Ureter (tissue), 1 donor: ENCODE data around the gene NIT2. TPM values are rescaled to one million over a fixed set of nuclear protein-coding genes. Genes with fewer than 3 reads are reported as not detected.
"Not testable (repeated sequence)": the region's sequence is repeated elsewhere in the genome, so short reads cannot be mapped to it uniquely, and the experiment has no call there.

Experiments used
- DNase-seq: peaks from one replicate; pipeline ENCODE4 v3.0.0-alpha.2; 2020; ENCODE audit warnings: low spot score
- total RNA-seq: library from RNA; stranded (reverse); gene quantifications from one replicate; pipeline ENCODE4 v1.2.4, GENCODE V29; 2023
- donor health status: DM: yes; HTN: yes; CAD: no.

Gene NIT2
- total RNA-seq, 1 donor from 2014 or later, result 64.2 TPM

- no peak for DNase-seq
Measured at GRCh38 chr3:100338911-100339310, 4.4 kb downstream of the NIT2 start.

GRCh38 chr3:100339786-100340185 is 5.2 kb downstream of the NIT2 start:
- DNase-seq, result no peak

- no peak for DNase-seq
Measured at GRCh38 chr3:100340527-100340926, 6.0 kb downstream of the NIT2 start.

- DNase-seq, result no peak
Measured at GRCh38 chr3:100348727-100349126, 14.2 kb downstream of the NIT2 start.

- DNase-seq, result not testable (repeated sequence)
Measured at GRCh38 chr3:100351770-100352169, 17.2 kb downstream of the NIT2 start.

GRCh38 chr3:100352296-100353231 is 18.0 kb downstream of the NIT2 start:
- no peak for DNase-seq

- DNase-seq, result no peak
Measured at GRCh38 chr3:100354850-100355249, 20.3 kb downstream of the NIT2 start.

GRCh38 chr3:100358413-100358812 is 23.9 kb downstream of the NIT2 start:
- DNase-seq, result no peak

GRCh38 chr3:100359035-100359434 is 24.5 kb downstream of the NIT2 start:
- DNase-seq, result no peak

GRCh38 chr3:100360757-100361496 is 26.4 kb downstream of the NIT2 start:
- no peak for DNase-seq

- no peak for DNase-seq
Measured at GRCh38 chr3:100361897-100362296, 27.3 kb downstream of the NIT2 start.

- no peak for DNase-seq
Measured at GRCh38 chr3:100364421-100364820, 29.9 kb downstream of the NIT2 start.

- no peak for DNase-seq
Measured at GRCh38 chr3:100366424-100366823, 31.9 kb downstream of the NIT2 start.

GRCh38 chr3:100368441-100368840 is 33.9 kb downstream of the NIT2 start:
- DNase-seq, result no peak

GRCh38 chr3:100370756-100371155 is 36.2 kb downstream of the NIT2 start:
- no peak for DNase-seq

GRCh38 chr3:100374521-100374920 is 40.0 kb downstream of the NIT2 start:
- no peak for DNase-seq

GRCh38 chr3:100376301-100376700 is 41.7 kb downstream of the NIT2 start:
- no peak for DNase-seq

GRCh38 chr3:100384733-100385525 is 50.4 kb downstream of the NIT2 start:
- DNase-seq, result no peak

- no peak for DNase-seq
Measured at GRCh38 chr3:100386437-100387074, 52.0 kb downstream of the NIT2 start.

GRCh38 chr3:100389025-100389424 is 54.5 kb downstream of the NIT2 start:
- no peak for DNase-seq

- no peak for DNase-seq
Measured at GRCh38 chr3:100395679-100396431, 61.3 kb downstream of the NIT2 start.
